HG02943 (cell line): ENCODE measurements around the gene ATP6AP2.
"Not testable (repeated sequence)": the region's sequence is repeated elsewhere in the genome, so short reads cannot be mapped to it uniquely, and the experiment has no call there.

Experiments
- ATAC-seq: cut with Tn5 transposase; IDR thresholded peaks from one replicate; pipeline ENCODE4 v1.9.1; 2021; ENCODE audit warnings: mild to moderate bottlenecking, low read depth, moderate library complexity; ENCODE audit not compliant: unreplicated experiment

ATP6AP2 gene

GRCh38 chrX:40580537-40581335 lies at the start of gene ATP6AP2:
ATP6AP2 (plus strand) TSS chrX:40580970; CDS start chrX:40581066, 96 bp downstream.
- ATAC-seq = peak; percentile 96

- ATAC-seq = no peak
Observed at GRCh38 chrX:40531056-40531826, 49.5 kb upstream of the ATP6AP2 start.

GRCh38 chrX:40537310-40537709 lies 43.5 kb upstream of the ATP6AP2 start:
- no peak for ATAC-seq

- no peak for ATAC-seq
Observed at GRCh38 chrX:40538406-40538805, 42.4 kb upstream of the ATP6AP2 start.

- no peak for ATAC-seq
Observed at GRCh38 chrX:40539214-40540142, 41.3 kb upstream of the ATP6AP2 start.

- ATAC-seq = no peak
Observed at GRCh38 chrX:40542208-40542607, 38.6 kb upstream of the ATP6AP2 start.

GRCh38 chrX:40542972-40543371 lies 37.8 kb upstream of the ATP6AP2 start:
- ATAC-seq = no peak

- ATAC-seq = no peak
Observed at GRCh38 chrX:40543661-40544328, 37.0 kb upstream of the ATP6AP2 start.

- ATAC-seq = no peak
Observed at GRCh38 chrX:40544343-40545266, 36.2 kb upstream of the ATP6AP2 start.

- no peak for ATAC-seq
Observed at GRCh38 chrX:40546870-40547269, 33.9 kb upstream of the ATP6AP2 start.

- ATAC-seq = no peak
Observed at GRCh38 chrX:40550066-40550465, 30.7 kb upstream of the ATP6AP2 start.

- no peak for ATAC-seq
Observed at GRCh38 chrX:40552768-40553167, 28.0 kb upstream of the ATP6AP2 start.

GRCh38 chrX:40558590-40558989 lies 22.2 kb upstream of the ATP6AP2 start:
- ATAC-seq = no peak

GRCh38 chrX:40563784-40564183 lies 17.0 kb upstream of the ATP6AP2 start:
- ATAC-seq = no peak

GRCh38 chrX:40564447-40564846 lies 16.3 kb upstream of the ATP6AP2 start:
- no peak for ATAC-seq

GRCh38 chrX:40570346-40571093 lies 10.2 kb upstream of the ATP6AP2 start:
- no peak for ATAC-seq

- ATAC-seq = not testable (repeated sequence)
Observed at GRCh38 chrX:40571164-40571563, 9.6 kb upstream of the ATP6AP2 start.

GRCh38 chrX:40571600-40571999 lies 9.2 kb upstream of the ATP6AP2 start:
- ATAC-seq = no peak
